Esophagus squamous epithelium (tissue), 4 donors: Measurements from ENCODE around the gene COPS7A.

ENCODE experiments used
- POLR2A ChIP-seq, 4 donors: fragments of 450-650 bp; IDR thresholded peaks; one replicate each; pipeline ENCODE4 v1.6.1; 2017; ENCODE audit warnings: antibody characterized with exemption in 4 of 4, mild to moderate bottlenecking in 4 of 4, moderate library complexity in 3 of 4
- TF ChIP-seq, protein P1 (sequence below), 6 experiments: fragments of 450-650 bp in 4 of 6; fragments of 200-600 bp in 2 of 6; sonication (generic) in 2 of 6; IDR thresholded peaks; one replicate each; pipeline ENCODE4 v1.5.1; 2016 to 2019; ENCODE audit warnings: antibody characterized with exemption in 6 of 6, mild to moderate bottlenecking in 4 of 6, moderate library complexity in 4 of 6

- TF ChIP-seq, protein P1, sequence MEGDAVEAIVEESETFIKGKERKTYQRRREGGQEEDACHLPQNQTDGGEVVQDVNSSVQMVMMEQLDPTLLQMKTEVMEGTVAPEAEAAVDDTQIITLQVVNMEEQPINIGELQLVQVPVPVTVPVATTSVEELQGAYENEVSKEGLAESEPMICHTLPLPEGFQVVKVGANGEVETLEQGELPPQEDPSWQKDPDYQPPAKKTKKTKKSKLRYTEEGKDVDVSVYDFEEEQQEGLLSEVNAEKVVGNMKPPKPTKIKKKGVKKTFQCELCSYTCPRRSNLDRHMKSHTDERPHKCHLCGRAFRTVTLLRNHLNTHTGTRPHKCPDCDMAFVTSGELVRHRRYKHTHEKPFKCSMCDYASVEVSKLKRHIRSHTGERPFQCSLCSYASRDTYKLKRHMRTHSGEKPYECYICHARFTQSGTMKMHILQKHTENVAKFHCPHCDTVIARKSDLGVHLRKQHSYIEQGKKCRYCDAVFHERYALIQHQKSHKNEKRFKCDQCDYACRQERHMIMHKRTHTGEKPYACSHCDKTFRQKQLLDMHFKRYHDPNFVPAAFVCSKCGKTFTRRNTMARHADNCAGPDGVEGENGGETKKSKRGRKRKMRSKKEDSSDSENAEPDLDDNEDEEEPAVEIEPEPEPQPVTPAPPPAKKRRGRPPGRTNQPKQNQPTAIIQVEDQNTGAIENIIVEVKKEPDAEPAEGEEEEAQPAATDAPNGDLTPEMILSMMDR (IDR thresholded peaks at IDR 0.05): no peak
- peak in 3 of 4 donors; percentile 54 to 63 (median 55) for TF ChIP-seq POLR2A (IDR thresholded peaks at IDR 0.05)
These were observed at the start of gene COPS7A for GRCh38 chr12:6723607-6724408.
